ENCODE results near the gene PEAK3. TPM values are rescaled to one million over a fixed set of nuclear protein-coding genes. Genes with fewer than 3 reads are reported as not detected.

Gene PEAK3
- total and polyA plus RNA-seq, 4 donors = 0.31 to 7.4 (median 3.8) TPM

- Histone ChIP-seq H3K4me3 (no peak overlapping the region), H3K9ac (ENCODE audit: insufficient read depth in 1 of 2, low read length in 2 of 2) (no peak overlapping the region), H3K36me3 (ENCODE audit: control insufficient read depth in 4 of 4, insufficient read depth in 4 of 4, low read length in 4 of 4) (peaks cover 0 to 1% (median 0%) of the 10 kb centered on the region in 4 donors), H3K27me3 (ENCODE audit: control insufficient read depth in 3 of 3, insufficient read depth in 3 of 3, low read length in 2 of 3) (peaks cover 11 to 48% (median 26%) of the 10 kb centered on the region in 3 donors), H3K27ac (ENCODE audit: low read depth in 1 of 2, low read length in 1 of 2) (peak overlapping the region in 1 of 2 donors; percentile 3), H3K9me3 (ENCODE audit: control insufficient read depth in 4 of 4, insufficient read depth in 3 of 4, low read length in 3 of 4) (no peaks in the 10 kb centered on the region), H3K4me1 (ENCODE audit: control insufficient read depth in 5 of 5, insufficient read depth in 5 of 5, low read length in 5 of 5) (peaks cover 0 to 22% (median 9%) of the 10 kb centered on the region in 5 donors)
- TF ChIP-seq CTCF (IDR thresholded peaks at IDR 0.05; ENCODE audit: control extremely low read depth, extremely low read depth) = no peak
- DNase-seq (no peak), ATAC-seq (ENCODE audit: insufficient read depth, low FRiP score) (no peak)
- WGBS, 2 donors = 78 to 82% methylated on average over 17 of the region's 17 CpGs
These were observed 6.4 kb upstream of the PEAK3 start for GRCh38 chr19:2288338-2288817.

DNA sequence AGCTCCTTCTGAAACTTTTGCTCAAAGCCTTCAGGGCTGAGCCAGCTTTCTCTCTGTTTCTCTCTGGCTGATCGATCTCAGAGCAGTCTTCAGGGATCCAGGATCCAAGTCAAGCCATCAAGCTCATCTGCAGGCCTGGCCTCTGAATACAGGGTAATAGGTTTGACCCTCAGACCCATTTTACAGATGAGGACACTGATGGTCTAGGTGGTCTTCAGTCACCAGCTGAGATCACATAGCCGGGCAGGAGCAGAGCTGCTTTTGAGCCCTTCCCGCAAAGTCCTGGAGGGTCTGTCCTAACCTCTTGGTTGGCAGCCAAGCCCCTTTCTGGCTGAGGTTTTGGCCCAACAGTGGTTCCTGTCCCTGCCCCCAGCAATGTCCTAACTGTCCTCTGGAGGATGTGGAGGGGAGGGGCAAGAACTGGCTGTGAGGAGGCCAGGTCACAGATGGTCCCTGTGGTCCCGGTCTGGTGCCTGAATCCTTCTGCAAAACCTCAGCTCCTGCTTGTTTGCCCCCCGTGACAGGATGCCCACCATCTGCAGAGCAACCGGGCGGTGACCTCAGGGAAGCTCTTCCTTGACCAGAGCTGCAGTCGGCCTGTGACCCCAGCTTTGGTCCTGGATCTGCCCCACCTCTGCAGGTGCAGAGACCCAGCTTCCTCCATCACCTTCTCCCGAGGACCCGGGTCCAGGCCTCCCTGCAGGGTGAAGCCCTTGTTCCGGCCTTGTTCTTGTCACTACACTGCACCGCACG, 5.8 kb upstream of the PEAK3 start:
- WGBS, 2 donors = 42 to 72% methylated on average over 13 of the region's 13 CpGs
- no peak for DNase-seq
- Histone ChIP-seq H3K36me3 (ENCODE audit: control insufficient read depth in 4 of 4, insufficient read depth in 4 of 4, low read length in 4 of 4) (peaks cover 0 to 1% (median 0%) of the 10 kb centered on the region in 4 donors), H3K4me3 (no peak overlapping the region), H3K4me1 (ENCODE audit: control insufficient read depth in 5 of 5, insufficient read depth in 5 of 5, low read length in 5 of 5) (peaks cover 0 to 22% (median 9%) of the 10 kb centered on the region in 5 donors), H3K9me3 (ENCODE audit: control insufficient read depth in 4 of 4, insufficient read depth in 3 of 4, low read length in 3 of 4) (no peaks in the 10 kb centered on the region), H3K27me3 (ENCODE audit: control insufficient read depth in 3 of 3, insufficient read depth in 3 of 3, low read length in 2 of 3) (peaks cover 11 to 43% (median 24%) of the 10 kb centered on the region in 3 donors), H3K9ac (ENCODE audit: insufficient read depth in 1 of 2, low read length in 2 of 2) (no peak overlapping the region), H3K27ac (ENCODE audit: low read depth in 1 of 2, low read length in 1 of 2) (peak overlapping the region in 1 of 2 donors; percentile 18)
- no peak for TF ChIP-seq CTCF (IDR thresholded peaks at IDR 0.05; ENCODE audit: control extremely low read depth, extremely low read depth)
- no peak for ATAC-seq (ENCODE audit: insufficient read depth, low FRiP score)

- Histone ChIP-seq H3K9me3 (ENCODE audit: control insufficient read depth in 4 of 4, insufficient read depth in 3 of 4, low read length in 3 of 4) (no peaks in the 10 kb centered on the region), H3K4me3 (no peak overlapping the region), H3K4me1 (ENCODE audit: control insufficient read depth in 5 of 5, insufficient read depth in 5 of 5, low read length in 5 of 5) (peaks cover 0 to 24% (median 13%) of the 10 kb centered on the region in 5 donors), H3K27me3 (ENCODE audit: control insufficient read depth in 3 of 3, insufficient read depth in 3 of 3, low read length in 2 of 3) (peaks cover 11 to 35% (median 15%) of the 10 kb centered on the region in 3 donors), H3K27ac (ENCODE audit: low read depth in 1 of 2, low read length in 1 of 2) (no peak overlapping the region), H3K9ac (ENCODE audit: insufficient read depth in 1 of 2, low read length in 2 of 2) (no peak overlapping the region), H3K36me3 (ENCODE audit: control insufficient read depth in 4 of 4, insufficient read depth in 4 of 4, low read length in 4 of 4) (no peaks in the 10 kb centered on the region)
- ATAC-seq (ENCODE audit: insufficient read depth, low FRiP score) (no peak), DNase-seq (no peak)
- 83 to 91% methylated on average over 20 of the region's 20 CpGs for WGBS, 2 donors
- no peak for TF ChIP-seq CTCF (IDR thresholded peaks at IDR 0.05; ENCODE audit: control extremely low read depth, extremely low read depth)
These were observed 4.6 kb upstream of the PEAK3 start for GRCh38 chr19:2286402-2287140.
